Panc1 (cell line): ENCODE data around the gene BAIAP3. TPM values are rescaled to one million over a fixed set of nuclear protein-coding genes. Genes with fewer than 3 reads are reported as not detected.
A peak's percentile ranks its signal among the peaks of the same experiment; 100 is the strongest.

ENCODE experiments used
- ATAC-seq: fragments of 200-7000 bp; cut with Tn5 transposase; 2 replicates; pipeline ENCODE4 v1.9.1; 2020; ENCODE audit warnings: mild to moderate bottlenecking, moderate library complexity
- BruUV-seq: library from RNA; stranded (reverse); fragments of 400-500 nt; replicated peaks from 2 replicates; lab custom pipeline; 2021; lab: Mats Ljungman, UMichigan
- CTCF ChIA-PET: fragments of 300-600 bp; sonication (Branson Sonifier 250); formaldehyde crosslinking; loops from one replicate; lab custom pipeline; 2022; ENCODE audit warnings: antibody characterized with exemption; lab: Charles Lee
- POLR2A ChIA-PET: fragments of 300-600 bp; sonication (Branson Sonifier 250); formaldehyde crosslinking; loops from one replicate; lab custom pipeline; 2022; ENCODE audit warnings: antibody characterized with exemption; lab: Charles Lee
- DNase-seq: peaks from one replicate; pipeline ENCODE4 v3.0.0-alpha.2; 2010; ENCODE audit warnings: low read depth, low spot score
- H3K27ac ChIP-seq: 2 replicates; pipeline ENCODE4 v1.5.1; 2011; ENCODE audit warnings: mild to moderate bottlenecking, low read length, inconsistent platforms
- H3K27me3 ChIP-seq: fragments of 200-500 bp; sonication (Bioruptor generic); 2 replicates; pipeline ENCODE4 v1.6.0; 2014; ENCODE audit warnings: low read length, inconsistent platforms; ENCODE audit not compliant: control insufficient read depth, insufficient read depth
- H3K36me3 ChIP-seq: fragments of 200-500 bp; sonication (Bioruptor generic); 2 replicates; pipeline ENCODE4 v1.5.1; 2014; ENCODE audit warnings: inconsistent platforms, mild to moderate bottlenecking, low read length, moderate library complexity; ENCODE audit not compliant: control insufficient read depth, insufficient read depth
- H3K4me1 ChIP-seq: 2 replicates; pipeline ENCODE4 v1.5.1; 2011; ENCODE audit warnings: inconsistent platforms, mild to moderate bottlenecking, low read length, moderate library complexity; ENCODE audit not compliant: control insufficient read depth, insufficient read depth
- H3K4me3 ChIP-seq, 2 experiments: 2 replicates each; pipeline ENCODE4 v1.5.1; 2011 to 2012; ENCODE audit warnings: low read depth in 2 of 2, low read length in 2 of 2, mild to moderate bottlenecking in 2 of 2, inconsistent platforms in 1 of 2, moderate library complexity in 1 of 2
- H3K9me3 ChIP-seq: fragments of 200-500 bp; sonication (Bioruptor generic); 2 replicates; pipeline ENCODE4 v1.5.1; 2014; ENCODE audit warnings: low read depth, mild to moderate bottlenecking, inconsistent platforms, low read length, moderate library complexity; ENCODE audit not compliant: control insufficient read depth, insufficient read depth
- CTCF ChIP-seq: fragments of 450-650 bp; IDR thresholded peaks from 2 replicates; pipeline ENCODE4 v1.5.1; 2017; ENCODE audit warnings: mild to moderate bottlenecking
- POLR2AphosphoS5 ChIP-seq: IDR thresholded peaks from 2 replicates; pipeline ENCODE4 v1.6.1; 2012; ENCODE audit warnings: mild to moderate bottlenecking, low read depth, low read length, moderate library complexity
- REST ChIP-seq, 2 experiments: IDR thresholded peaks; 2 replicates each; pipeline ENCODE4 v1.6.1; 2011 to 2012; ENCODE audit warnings: low read depth in 2 of 2, control low read depth in 1 of 2, low read length in 1 of 2, mild to moderate bottlenecking in 1 of 2, moderate library complexity in 1 of 2; ENCODE audit not compliant: insufficient read depth in 1 of 2
- SIN3A ChIP-seq: IDR thresholded peaks from 2 replicates; pipeline ENCODE4 v1.6.1; 2012; ENCODE audit warnings: low read depth, mild to moderate bottlenecking, low read length, moderate library complexity, borderline replicate concordance; ENCODE audit not compliant: insufficient read depth
- TCF7L2 ChIP-seq: IDR thresholded peaks from 2 replicates; pipeline ENCODE4 v1.6.1; 2011; ENCODE audit warnings: mild to moderate bottlenecking, low read depth, low read length, inconsistent platforms
- in situ Hi-C: cut with HindIII; loops from 2 replicates; pipeline ENCODE4 v1.10.0; 2016; ENCODE audit warnings: low sequenced_read_pairs, low pct_unique_long_range_greater_than_20kb
- intact Hi-C: fragments of 100-400 bp; cut with micrococcal nuclease; formaldehyde crosslinking; loops from one replicate; pipeline ENCODE4 v1.10.0; 2022; ENCODE audit not compliant: unreplicated experiment
- total RNA-seq: library from RNA; stranded (reverse); gene quantifications from one replicate; pipeline ENCODE4 v1.2.1, GENCODE V29; 2021; ENCODE audit not compliant: unreplicated experiment

Gene BAIAP3
- total RNA-seq, 1 experiment from 2014 or later = 9.4 TPM

GRCh38 chr16:1312467-1312816 lies 21.0 kb upstream of the BAIAP3 start:
- Histone ChIP-seq H3K4me3 (no peak overlapping the region; a peak in 1 of 4 replicates), H3K36me3 (peaks cover 18% of the 10 kb centered on the region), H3K27ac (no peak overlapping the region), H3K4me1 (peaks cover 10% of the 10 kb centered on the region), H3K27me3 (no peaks in the 10 kb centered on the region), H3K9me3 (no peaks in the 10 kb centered on the region)
- no TSS peak for BruUV-seq
- CTCF ChIA-PET = no interaction called here
- in situ Hi-C loops = no loop called here
- POLR2A ChIA-PET = no interaction called here
- ATAC-seq = no peak
- DNase-seq = no peak
- intact Hi-C loops = no loop called here
- TF ChIP-seq SIN3A (no peak), CTCF (no peak), POLR2AphosphoS5 (no peak), TCF7L2 (no peak), REST (IDR thresholded peaks at IDR 0.05; ENCODE audit: insufficient read depth in 1 of 2, low read depth in 2 of 2, low read length in 1 of 2) (no peak)

- BruUV-seq = TSS peak; percentile 14
- intact Hi-C loops (no loop called here), in situ Hi-C loops (no loop called here)
- TF ChIP-seq REST (IDR thresholded peaks at IDR 0.05; ENCODE audit: insufficient read depth in 1 of 2, low read depth in 2 of 2, low read length in 1 of 2) (no peak), CTCF (no peak), SIN3A (no peak), POLR2AphosphoS5 (no peak), TCF7L2 (no peak)
- Histone ChIP-seq H3K27ac (no peak overlapping the region), H3K4me1 (peaks cover 10% of the 10 kb centered on the region), H3K36me3 (peaks cover 23% of the 10 kb centered on the region), H3K9me3 (no peaks in the 10 kb centered on the region), H3K27me3 (no peaks in the 10 kb centered on the region), H3K4me3 (no peak overlapping the region)
- DNase-seq = no peak
- CTCF ChIA-PET = interaction anchor here (0.6 kb wide), 1 partner anchor 353 kb away, joined by 6 read pairs; no protein-coding TSS in a partner anchor
- no peak for ATAC-seq
- POLR2A ChIA-PET = no interaction called here
Observed at GRCh38 chr16:1312903-1313302, 20.5 kb upstream of the BAIAP3 start.
